Mononuclear cell (primary cell): ENCODE measurements around the gene PPM1L. TPM values are rescaled to one million over a fixed set of nuclear protein-coding genes. Genes with fewer than 3 reads are reported as not detected.

Source experiments
- H3K27me3 ChIP-seq: 2 replicates; pipeline ENCODE4 v1.6.0; 2011; ENCODE audit warnings: low read length, control low read depth; ENCODE audit not compliant: insufficient read depth
- H3K4me1 ChIP-seq: 2 replicates; pipeline ENCODE4 v1.5.1; 2011; ENCODE audit warnings: mild to moderate bottlenecking, low read length, control low read depth; ENCODE audit not compliant: insufficient read depth
- H3K4me3 ChIP-seq: 2 replicates; pipeline ENCODE4 v1.5.1; 2011; ENCODE audit warnings: mild to moderate bottlenecking, low read length, moderate library complexity
- H3K9me3 ChIP-seq: 2 replicates; pipeline ENCODE4 v1.5.1; 2011; ENCODE audit warnings: low read depth, mild to moderate bottlenecking, control low read depth, low read length
- total RNA-seq: library from RNA; depleted of rRNA; stranded (reverse); fragments of >200 nt; gene quantifications from one replicate; pipeline ENCODE4 v1.2.3, GENCODE V29; 2012

The PPM1L gene
- total RNA-seq, 1 donor, result 14.5 TPM

DNA sequence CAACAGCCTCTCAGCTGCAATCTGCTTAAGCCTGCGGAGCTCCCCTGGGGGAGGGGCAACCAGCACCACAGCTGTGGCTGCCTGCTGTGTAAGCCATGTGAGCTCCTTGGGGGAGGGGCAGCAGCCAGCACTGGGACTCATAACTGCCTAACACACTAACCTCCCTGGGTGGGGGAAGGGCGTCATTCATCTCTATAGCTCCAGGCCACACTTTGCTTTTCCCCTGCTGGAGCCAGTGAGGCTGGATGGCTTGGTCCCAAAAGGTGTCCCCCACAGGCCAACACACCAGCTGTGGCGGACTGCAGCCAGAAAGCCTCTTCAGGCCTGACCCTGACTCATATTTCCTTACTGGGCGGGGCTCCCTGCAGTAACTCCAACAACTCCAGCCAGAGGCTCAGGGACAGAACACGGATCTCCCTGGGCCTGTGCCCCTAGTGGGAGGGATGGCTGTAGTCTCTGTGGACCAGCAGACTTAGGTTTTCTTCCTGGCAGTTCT lies 129.8 kb downstream of the PPM1L start:
- H3K9me3 ChIP-seq, result no peaks in the 10 kb centered on the region
- no peaks in the 10 kb centered on the region for H3K4me1 ChIP-seq
- H3K27me3 ChIP-seq, result no peaks in the 10 kb centered on the region
- H3K4me3 ChIP-seq, result no peak overlapping the region

DNA sequence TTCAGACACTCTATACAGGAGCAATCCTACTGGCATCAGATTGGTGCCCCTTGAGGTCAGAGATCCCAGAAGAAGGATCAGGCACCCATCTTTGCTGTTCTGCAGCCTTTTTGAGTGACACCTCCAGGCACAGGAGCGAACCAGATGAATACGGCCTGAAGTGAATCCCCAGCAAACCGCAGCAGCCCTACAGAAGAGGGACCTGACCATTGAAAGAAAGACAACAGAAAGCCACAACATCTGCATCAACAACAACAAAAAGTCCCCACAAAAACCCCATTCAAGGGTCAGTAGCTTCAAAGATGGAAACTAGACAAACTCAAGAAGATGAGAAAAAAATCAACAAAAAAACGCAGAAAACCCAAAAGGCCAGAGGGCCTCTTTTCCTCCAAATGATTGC lies 130.4 kb downstream of the PPM1L start:
- Histone ChIP-seq H3K27me3 (no peaks in the 10 kb centered on the region), H3K9me3 (no peaks in the 10 kb centered on the region), H3K4me1 (no peaks in the 10 kb centered on the region), H3K4me3 (no peak overlapping the region)

DNA sequence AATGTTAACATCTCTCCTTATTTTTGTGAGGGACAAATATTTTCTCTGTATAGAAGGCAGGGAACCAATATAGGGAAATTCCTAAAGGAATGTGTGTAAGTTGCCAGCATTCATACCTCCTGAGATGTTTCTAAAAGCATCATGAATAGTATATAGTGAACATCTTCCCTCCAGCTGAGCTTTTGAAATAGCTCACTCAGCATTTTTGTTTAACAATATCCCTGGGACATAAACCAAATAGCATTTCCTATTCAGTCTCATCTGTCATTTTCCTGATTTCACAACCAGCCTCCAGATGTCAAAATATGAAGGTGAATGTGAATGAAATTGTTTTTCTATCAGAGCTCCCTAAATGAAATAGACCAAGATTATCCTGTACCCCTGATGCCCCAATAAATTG lies 137.2 kb downstream of the PPM1L start:
- Histone ChIP-seq H3K4me1 (no peaks in the 10 kb centered on the region), H3K4me3 (no peak overlapping the region), H3K9me3 (no peaks in the 10 kb centered on the region), H3K27me3 (no peaks in the 10 kb centered on the region)

DNA sequence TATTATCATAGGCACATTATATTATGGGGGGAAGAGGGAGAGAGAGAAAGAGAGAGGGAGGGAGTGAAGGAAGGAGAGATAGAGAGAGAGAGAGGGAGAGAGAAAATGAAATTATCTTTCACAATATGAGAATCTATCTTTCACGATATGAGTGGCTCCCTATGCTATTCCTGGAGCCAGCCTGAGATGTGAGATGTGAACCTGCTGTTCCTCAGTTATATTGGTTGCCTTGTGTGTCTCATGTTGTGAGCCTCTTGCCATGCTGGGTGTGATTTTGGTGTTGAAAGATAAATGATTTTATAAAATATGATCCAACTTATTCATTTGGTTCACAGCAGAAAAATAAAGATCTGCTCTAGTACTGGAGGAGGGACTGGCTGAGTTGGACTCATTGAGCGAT lies 148.7 kb downstream of the PPM1L start:
- Histone ChIP-seq H3K9me3 (no peaks in the 10 kb centered on the region), H3K27me3 (no peaks in the 10 kb centered on the region), H3K4me3 (no peak overlapping the region), H3K4me1 (no peaks in the 10 kb centered on the region)

DNA sequence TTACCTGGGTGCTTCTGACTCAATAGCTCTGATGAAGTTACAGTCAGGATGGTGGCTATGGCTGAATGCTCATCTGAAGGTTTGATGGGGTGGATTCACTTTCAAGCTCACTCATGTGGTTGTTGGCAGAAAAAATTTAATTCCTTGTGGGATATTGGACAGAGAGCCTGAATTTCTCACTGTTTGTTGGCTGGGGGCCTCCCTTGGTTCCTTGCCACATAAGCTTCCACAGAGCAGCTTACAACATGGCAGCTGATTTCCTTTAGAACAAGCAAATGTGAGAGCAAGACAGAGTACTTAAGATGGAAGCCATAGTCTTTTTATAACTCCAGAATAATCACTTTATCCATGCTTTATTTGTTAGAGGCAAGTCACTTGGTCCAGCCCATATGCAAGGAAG lies 150.6 kb downstream of the PPM1L start:
- H3K9me3 ChIP-seq, result no peaks in the 10 kb centered on the region
- no peak overlapping the region for H3K4me3 ChIP-seq

DNA sequence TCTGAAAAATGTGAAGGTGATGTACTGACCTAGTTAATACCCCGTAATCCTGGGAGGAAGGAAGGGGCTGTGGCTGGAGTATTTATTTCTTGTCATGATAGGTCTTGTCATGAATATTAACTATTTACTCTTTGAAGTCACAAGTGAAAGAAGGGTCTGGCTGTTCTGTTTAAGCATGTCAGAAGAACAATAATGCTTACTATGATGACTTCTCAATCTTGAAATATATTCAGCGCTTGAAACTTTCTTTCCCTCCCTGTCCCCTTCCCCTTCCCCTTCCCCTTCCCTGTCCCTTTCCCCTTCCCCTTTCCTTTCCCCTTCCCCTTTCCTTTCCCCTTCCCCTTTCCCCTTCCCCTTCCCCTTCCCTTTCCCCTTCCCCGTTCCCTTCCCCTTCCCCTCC lies 153.9 kb downstream of the PPM1L start:
- Histone ChIP-seq H3K4me1 (no peaks in the 10 kb centered on the region), H3K9me3 (no peaks in the 10 kb centered on the region), H3K4me3 (no peak overlapping the region), H3K27me3 (no peaks in the 10 kb centered on the region)

More for the DNA sequence above, 150.6 kb downstream of the PPM1L start:
- Histone ChIP-seq H3K27me3 (no peaks in the 10 kb centered on the region), H3K4me1 (no peaks in the 10 kb centered on the region)

DNA sequence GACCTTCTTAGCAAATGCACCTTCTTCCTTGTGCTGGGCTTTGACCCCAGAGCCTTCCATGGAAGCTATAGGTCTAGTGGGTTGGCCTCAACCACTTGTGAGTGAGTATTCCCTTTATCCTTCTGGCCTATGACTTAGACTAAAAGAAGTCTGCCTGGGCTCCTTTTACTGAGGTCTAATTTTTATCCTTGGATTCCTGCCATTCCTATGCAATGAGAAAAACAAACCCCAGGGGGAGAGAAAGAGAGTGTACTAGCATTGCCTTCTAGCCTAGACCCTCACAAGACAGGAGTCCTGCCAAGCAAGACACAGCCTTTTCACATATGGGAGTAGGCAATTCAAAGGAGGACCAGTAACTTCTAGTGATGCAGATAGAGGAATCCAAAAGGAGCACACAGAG lies 155.4 kb downstream of the PPM1L start:
- H3K4me3 ChIP-seq, result no peak overlapping the region
- no peaks in the 10 kb centered on the region for H3K9me3 ChIP-seq
- H3K27me3 ChIP-seq, result no peaks in the 10 kb centered on the region
- H3K4me1 ChIP-seq, result no peaks in the 10 kb centered on the region

DNA sequence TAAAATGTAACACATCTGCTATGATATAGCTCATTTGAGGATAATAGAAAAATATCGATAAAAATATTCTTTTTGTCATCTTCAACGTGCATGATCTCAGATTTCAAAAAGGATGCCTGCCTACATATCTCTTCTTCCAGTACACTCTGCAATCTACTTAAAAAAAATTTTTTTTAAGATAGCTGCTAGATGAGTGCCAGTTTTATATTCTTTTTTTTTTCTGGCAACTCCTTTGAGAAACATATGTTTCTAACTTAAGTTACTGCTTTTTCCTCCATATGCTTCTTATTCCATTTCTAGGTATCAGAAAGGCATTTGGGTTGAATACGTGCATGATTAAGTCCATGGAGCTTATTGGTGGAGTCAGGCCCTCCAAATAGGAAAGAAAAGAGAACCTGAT lies 160.4 kb downstream of the PPM1L start:
- H3K4me3 ChIP-seq, result no peak overlapping the region
- H3K9me3 ChIP-seq, result no peaks in the 10 kb centered on the region
- H3K4me1 ChIP-seq, result no peaks in the 10 kb centered on the region
- no peaks in the 10 kb centered on the region for H3K27me3 ChIP-seq

DNA sequence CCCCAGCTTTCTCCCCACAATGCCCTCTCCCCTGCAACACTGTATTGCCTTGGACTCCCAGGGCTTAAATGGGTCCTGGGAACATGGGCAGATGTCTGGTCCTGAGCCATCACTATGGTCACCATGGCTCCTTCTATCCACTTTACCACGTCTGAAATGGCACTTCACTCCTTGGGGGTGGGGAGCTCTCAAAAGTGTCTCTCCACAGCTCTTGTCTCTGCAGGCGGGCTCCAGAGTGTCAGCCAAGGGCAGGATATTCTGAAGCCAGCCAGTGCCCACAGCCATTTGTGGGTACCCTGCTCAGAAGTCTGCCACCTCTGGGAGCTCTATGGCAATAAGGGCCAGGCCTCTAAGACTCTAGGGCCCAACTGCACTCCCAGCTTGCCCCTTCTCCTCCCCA lies 163.9 kb downstream of the PPM1L start:
- no peaks in the 10 kb centered on the region for H3K4me1 ChIP-seq
- H3K27me3 ChIP-seq, result no peaks in the 10 kb centered on the region
- no peak overlapping the region for H3K4me3 ChIP-seq
- H3K9me3 ChIP-seq, result no peaks in the 10 kb centered on the region

DNA sequence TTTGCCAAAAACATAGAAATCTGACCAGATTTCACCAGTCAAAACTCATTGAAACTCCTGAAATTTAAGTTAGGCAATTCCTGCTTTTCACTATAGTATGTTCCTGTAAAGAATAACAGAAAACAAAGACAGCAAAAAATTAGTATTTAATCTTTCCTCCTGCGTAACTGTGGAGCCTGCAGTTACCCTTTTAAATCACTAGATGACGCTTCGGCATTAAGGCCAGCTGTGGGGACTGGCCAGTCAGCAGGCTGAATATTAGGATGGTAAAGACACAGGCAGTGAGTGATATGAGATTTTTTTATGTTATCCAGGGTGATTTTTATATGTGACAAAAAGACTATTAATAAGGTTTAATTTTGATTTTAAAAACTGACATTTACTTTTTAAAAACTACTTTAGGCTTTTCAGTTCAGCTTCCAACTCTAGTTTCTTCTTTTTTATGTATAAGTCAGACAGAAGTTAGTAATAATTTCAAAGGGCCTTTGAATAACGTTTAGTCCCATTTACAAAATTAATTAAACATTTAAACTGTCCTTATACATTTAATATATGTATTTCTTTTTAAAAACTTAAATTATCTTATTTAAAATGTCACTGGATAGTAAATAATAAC lies 165.1 kb downstream of the PPM1L start:
- H3K4me3 ChIP-seq, result no peak overlapping the region
- H3K27me3 ChIP-seq, result no peaks in the 10 kb centered on the region
- H3K4me1 ChIP-seq, result no peaks in the 10 kb centered on the region
- no peaks in the 10 kb centered on the region for H3K9me3 ChIP-seq

DNA sequence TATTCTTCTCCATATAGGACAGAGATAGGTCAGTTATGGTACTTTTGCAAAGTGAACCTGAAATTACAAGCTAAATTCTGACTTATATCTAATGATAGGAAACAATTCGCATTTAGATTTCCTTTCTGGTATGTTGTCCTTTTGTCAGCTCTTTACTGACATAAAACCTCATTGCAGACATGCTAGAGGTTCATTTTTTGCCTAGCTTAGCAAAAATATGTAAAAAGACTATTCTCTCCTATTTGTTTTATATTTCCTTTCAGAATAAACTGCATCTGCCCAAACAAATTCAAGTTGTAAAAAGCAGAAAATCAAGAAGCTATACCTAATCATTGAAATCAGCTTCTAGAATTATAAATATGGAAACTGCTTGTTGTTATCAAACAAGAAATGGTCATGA lies 168.7 kb downstream of the PPM1L start:
- Histone ChIP-seq H3K4me3 (no peak overlapping the region), H3K4me1 (no peaks in the 10 kb centered on the region), H3K9me3 (no peaks in the 10 kb centered on the region), H3K27me3 (no peaks in the 10 kb centered on the region)

DNA sequence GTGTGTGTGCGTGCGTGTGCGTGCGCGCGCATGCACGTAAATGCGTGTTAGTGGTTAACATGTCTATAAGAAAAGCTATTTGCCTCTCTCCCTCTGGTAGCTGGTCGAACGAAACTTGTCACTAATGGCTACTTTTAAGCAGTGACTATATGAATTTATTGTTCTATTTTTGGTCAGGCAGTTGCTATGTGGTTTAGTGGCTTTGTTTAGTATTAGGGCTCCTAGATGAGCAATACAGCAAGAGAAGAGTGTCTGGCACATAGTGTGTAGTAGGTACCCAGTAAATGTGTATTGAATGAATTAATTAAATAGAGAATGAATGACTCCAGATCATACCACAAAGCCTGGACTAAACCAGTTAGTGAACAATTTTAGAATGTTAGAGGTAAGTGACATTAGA lies 171.6 kb downstream of the PPM1L start:
- Histone ChIP-seq H3K27me3 (no peaks in the 10 kb centered on the region), H3K4me1 (no peaks in the 10 kb centered on the region), H3K4me3 (no peak overlapping the region), H3K9me3 (no peaks in the 10 kb centered on the region)

DNA sequence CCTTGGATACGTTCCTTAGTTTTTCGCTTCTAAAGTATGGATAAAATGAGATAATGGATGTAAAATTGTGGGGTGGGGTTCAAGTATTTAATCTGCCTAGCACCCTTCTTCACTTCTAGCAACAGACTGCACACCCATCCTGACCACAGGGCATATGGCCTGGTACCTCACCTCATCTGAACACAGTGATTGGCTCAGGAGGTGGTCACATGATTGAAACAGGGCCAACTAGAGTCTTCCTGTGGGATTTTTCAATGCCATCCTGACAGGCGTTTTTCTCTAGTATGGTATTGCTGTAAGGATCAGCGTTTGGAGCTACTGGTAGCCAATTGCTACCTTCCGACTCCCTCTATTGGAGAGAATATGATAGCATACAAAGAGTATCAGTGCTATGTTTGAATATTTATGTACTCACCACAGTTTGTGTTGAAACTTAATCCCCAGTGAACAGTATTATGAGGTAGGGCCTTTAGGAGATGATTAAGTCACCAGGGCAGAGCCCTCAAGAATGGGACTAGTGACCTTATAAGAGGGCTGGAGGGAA lies 172.2 kb downstream of the PPM1L start:
- Histone ChIP-seq H3K27me3 (no peaks in the 10 kb centered on the region), H3K9me3 (no peaks in the 10 kb centered on the region), H3K4me3 (no peak overlapping the region), H3K4me1 (no peaks in the 10 kb centered on the region)

DNA sequence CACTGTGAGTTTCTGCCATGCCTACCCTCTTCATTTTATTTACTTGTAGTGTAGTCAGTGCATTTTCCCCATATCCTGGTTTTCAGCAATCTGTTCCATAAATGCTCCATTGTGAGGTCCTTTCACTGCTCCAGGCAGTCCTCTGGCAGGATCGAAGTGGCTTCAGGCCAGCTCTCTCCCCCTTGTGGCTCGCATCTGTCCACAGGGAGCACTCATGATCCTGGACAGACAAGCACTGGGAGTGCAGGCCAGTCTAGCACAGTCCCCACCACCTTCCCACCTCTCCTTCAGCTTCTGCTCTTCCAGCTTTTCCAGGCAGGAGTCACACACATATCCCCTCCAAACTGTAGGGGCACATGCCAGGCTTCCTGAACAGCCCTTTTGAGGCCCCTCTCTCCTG lies 173.6 kb downstream of the PPM1L start:
- Histone ChIP-seq H3K9me3 (no peaks in the 10 kb centered on the region), H3K27me3 (no peaks in the 10 kb centered on the region), H3K4me1 (no peaks in the 10 kb centered on the region), H3K4me3 (no peak overlapping the region)

DNA sequence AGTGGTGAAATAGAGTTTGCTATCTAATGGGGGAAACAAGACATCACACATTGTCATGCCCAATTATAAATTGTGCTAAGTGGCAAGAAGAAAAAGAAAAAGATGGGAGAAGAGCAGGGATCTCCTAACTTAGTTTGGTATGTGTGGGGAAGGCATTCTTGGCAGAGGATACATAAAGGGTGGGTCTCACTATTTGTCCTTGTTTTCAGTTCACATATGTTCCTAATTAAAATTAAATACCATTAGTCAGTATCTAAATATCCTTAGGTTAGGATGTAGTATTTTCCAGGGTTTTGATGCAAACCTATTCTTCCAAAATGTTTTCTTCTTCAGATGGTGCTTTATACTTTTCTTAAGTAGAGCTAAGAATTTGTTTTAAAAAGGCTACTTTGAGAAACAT lies 175.4 kb downstream of the PPM1L start:
- Histone ChIP-seq H3K4me1 (no peaks in the 10 kb centered on the region), H3K9me3 (no peaks in the 10 kb centered on the region), H3K27me3 (no peaks in the 10 kb centered on the region), H3K4me3 (no peak overlapping the region)

DNA sequence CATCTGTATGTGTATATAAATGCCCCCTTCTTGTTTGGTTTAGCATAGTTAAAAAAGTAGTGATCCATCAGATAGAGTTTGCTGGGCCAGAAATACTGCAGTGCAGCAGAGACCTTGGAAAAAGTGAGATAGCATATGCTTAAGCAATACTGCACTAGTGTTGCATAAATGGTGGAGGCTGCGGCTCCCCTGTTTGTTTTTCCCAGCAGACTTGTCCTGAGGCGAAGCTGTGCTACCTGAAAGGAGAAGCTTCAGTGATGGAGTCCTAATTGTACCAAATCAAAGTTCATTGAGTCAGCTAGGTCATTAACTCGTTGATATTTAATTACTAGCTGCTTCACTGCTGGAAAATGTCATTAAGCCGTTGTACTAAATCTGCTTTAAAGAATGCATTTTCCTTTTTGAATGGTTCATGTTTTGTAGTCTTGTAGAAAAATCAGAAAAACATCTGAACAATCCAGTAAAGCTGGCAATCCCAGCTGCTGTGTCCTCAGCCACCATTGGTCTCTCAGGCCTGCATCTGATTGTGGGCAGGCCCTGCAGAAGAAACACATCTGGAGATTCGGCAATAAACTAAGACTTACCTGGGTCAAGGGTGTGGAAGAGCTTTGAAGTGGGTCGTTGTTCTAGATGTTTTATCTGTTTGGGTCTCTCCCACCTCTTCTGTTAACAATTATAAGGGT lies 179.5 kb downstream of the PPM1L start:
- Histone ChIP-seq H3K4me3 (no peak overlapping the region), H3K27me3 (no peaks in the 10 kb centered on the region), H3K4me1 (no peaks in the 10 kb centered on the region), H3K9me3 (no peaks in the 10 kb centered on the region)
